T-cell (primary cell): ENCODE data around the gene ATXN2. TPM values are rescaled to one million over a fixed set of nuclear protein-coding genes. Genes with fewer than 3 reads are reported as not detected.
A peak's percentile ranks its signal among the peaks of the same experiment; 100 is the strongest.

Experiments used
- ATAC-seq, 4 experiments: fragments of 200-7000 bp in 3 of 4; fragments of 150-1000 bp in 1 of 4; cut with Tn5 transposase; replicated peaks in 1 of 4; 1 replicate in 3 of 4; 2 replicates in 1 of 4; pipeline ENCODE4 v1.10.0; 2021; ENCODE audit warnings: moderate library complexity in 3 of 4, mild to moderate bottlenecking in 2 of 4, moderate number of reproducible peaks in 1 of 4
- CTCF ChIA-PET, 2 donors: fragments of 300-600 bp; sonication (Branson Sonifier 250); formaldehyde crosslinking; loops; one replicate each; lab custom pipeline; 2022; ENCODE audit warnings: antibody characterized with exemption in 2 of 2; lab: Charles Lee
- POLR2A ChIA-PET, 2 donors: fragments of 300-600 bp; sonication (Branson Sonifier 250); formaldehyde crosslinking; loops; one replicate each; lab custom pipeline; 2022; ENCODE audit warnings: antibody characterized with exemption in 2 of 2; lab: Charles Lee
- DNase-seq, 35 experiments: peaks; one replicate each; pipeline versions ENCODE4 v3.0.0 to v3.0.0-alpha.2; 2013 to 2023
- H3K27ac ChIP-seq: one replicate; pipeline ENCODE4 v1.5.1; 2013; ENCODE audit warnings: low read length
- H3K27me3 ChIP-seq, 2 experiments: replicated peaks in 1 of 2; 1 replicate in 1 of 2; 2 replicates in 1 of 2; pipeline versions ENCODE4 v1.6.1 to v1.7.0; 2013; ENCODE audit warnings: low read length in 1 of 2, mixed read lengths in 1 of 2; ENCODE audit not compliant: control insufficient read depth in 2 of 2, insufficient read depth in 2 of 2; ENCODE audit errors: extremely low read depth in 1 of 2
- H3K36me3 ChIP-seq, 2 donors: 1 replicate in 1 of 2; 2 replicates in 1 of 2; pipeline versions ENCODE4 v1.6.1 to v1.7.0; 2013; ENCODE audit warnings: low read length in 1 of 2; ENCODE audit not compliant: control insufficient read depth in 2 of 2, insufficient read depth in 1 of 2; ENCODE audit errors: extremely low read depth in 1 of 2
- H3K4me1 ChIP-seq, 2 experiments: 1 replicate in 1 of 2; 2 replicates in 1 of 2; pipeline versions ENCODE4 v1.6.1 to v1.7.0; 2013; ENCODE audit warnings: low read length in 2 of 2, mixed read lengths in 1 of 2; ENCODE audit not compliant: insufficient read depth in 2 of 2, control insufficient read depth in 1 of 2; ENCODE audit errors: extremely low read depth in 1 of 2
- H3K4me3 ChIP-seq, 2 donors: 1 replicate in 1 of 2; 2 replicates in 1 of 2; pipeline versions ENCODE4 v1.5.1 to v1.7.0; 2013; ENCODE audit warnings: mild to moderate bottlenecking in 2 of 2, low read length in 1 of 2, moderate library complexity in 1 of 2; ENCODE audit not compliant: control insufficient read depth in 1 of 2; ENCODE audit errors: extremely low read depth in 1 of 2
- H3K9me3 ChIP-seq: 2 replicates; pipeline ENCODE4 v1.7.0; 2013
- H3K27ac Mint-ChIP-seq, 2 donors: one replicate each; pipeline ENCODE4 v1.8.0; 2020 to 2021; ENCODE audit warnings: mild to moderate bottlenecking in 2 of 2, mixed read lengths in 2 of 2
- H3K27me3 Mint-ChIP-seq, 2 donors: one replicate each; pipeline ENCODE4 v1.8.0; 2021 to 2022; ENCODE audit warnings: mixed read lengths in 2 of 2
- H3K36me3 Mint-ChIP-seq: one replicate; pipeline ENCODE4 v1.8.0; 2021; ENCODE audit warnings: mixed read lengths
- H3K4me1 Mint-ChIP-seq, 3 donors: one replicate each; pipeline ENCODE4 v1.8.0; 2020 to 2022; ENCODE audit warnings: mixed read lengths in 3 of 3, mild to moderate bottlenecking in 1 of 3
- H3K4me3 Mint-ChIP-seq, 3 donors: one replicate each; pipeline ENCODE4 v1.8.0; 2020 to 2022; ENCODE audit warnings: mild to moderate bottlenecking in 3 of 3, mixed read lengths in 3 of 3, moderate library complexity in 3 of 3
- H3K9me3 Mint-ChIP-seq, 3 donors: one replicate each; pipeline ENCODE4 v1.8.0; 2020 to 2022; ENCODE audit warnings: mixed read lengths in 3 of 3
- WGBS: methylation state at CpG from one replicate; pipeline ENCODE4 v1.1.5; 2013; ENCODE audit warnings: missing lambda C conversion rate; ENCODE audit not compliant: insufficient coverage; 5-methylcytosine and 5-hydroxymethylcytosine counted together
- total RNA-seq, 35 experiments: library from RNA in 6 of 35; stranded (reverse) in 6 of 35; fragments of 120-200 nt in 1 of 35; gene quantifications; one replicate each; pipeline versions ENCODE4 v1.2.1 to v1.2.4 and lab custom pipeline; 2013 to 2026

The ATXN2 gene
- total RNA-seq, 5 donors from 2014 or later (not counting 1 experiment from before 2014, with no cell fraction given): 48.6 to 54.0 (median 50.3) TPM

GRCh38 chr12:111438481-111438880 lies 160.6 kb downstream of the ATXN2 start:
- H3K9me3 ChIP-seq: no peaks in the 10 kb centered on the region
- ChIA-PET POLR2A (interaction anchor here in 1 of 2 donors (0.8 kb wide), 1 partner anchor 10 kb away, joined by 3 read pairs; no protein-coding TSS in a partner anchor), CTCF (interaction anchor here (1.0 to 3.0 kb wide), 4 partner anchors 12 to 35 kb away, joined by 3 to 16 read pairs (median 5); no protein-coding TSS in a partner anchor)
- Mint-ChIP-seq H3K4me3 (peak overlapping the region in 2 of 3 donors; percentile 1 to 90), H3K9me3 (no peaks in the 10 kb centered on the region), H3K27me3 (no peaks in the 10 kb centered on the region), H3K4me1 (peaks cover 88 to 98% (median 90%) of the 10 kb centered on the region in 3 donors), H3K27ac (peak overlapping the region; percentile 96 to 99), H3K36me3 (no peaks in the 10 kb centered on the region)
- H3K36me3 ChIP-seq: peaks cover 4 to 8% of the 10 kb centered on the region in 2 donors
- no peaks in the 10 kb centered on the region for H3K27me3 ChIP-seq
- WGBS: 44% methylated on average over 9 of the region's 9 CpGs
- peak; percentile 45 to 82 (median 71) for DNase-seq
- peaks cover 47 to 99% of the 10 kb centered on the region in 2 experiments for H3K4me1 ChIP-seq
- ATAC-seq: peak; percentile 6 to 28 (median 12)
- H3K4me3 ChIP-seq: no peak overlapping the region
- H3K27ac ChIP-seq: peak overlapping the region; percentile 100

GRCh38 chr12:111437816-111438454 lies 161.2 kb downstream of the ATXN2 start:
- peaks cover 4 to 8% of the 10 kb centered on the region in 2 donors for H3K36me3 ChIP-seq
- no peaks in the 10 kb centered on the region for H3K27me3 ChIP-seq
- no peaks in the 10 kb centered on the region for H3K9me3 ChIP-seq
- Mint-ChIP-seq H3K27ac (peak overlapping the region; percentile 96 to 99), H3K4me1 (peaks cover 88 to 98% (median 89%) of the 10 kb centered on the region in 3 donors), H3K4me3 (peak overlapping the region in 1 of 3 donors; percentile 90), H3K36me3 (peaks cover under 1% of the 10 kb centered on the region), H3K9me3 (no peaks in the 10 kb centered on the region), H3K27me3 (no peaks in the 10 kb centered on the region)
- ATAC-seq: no peak
- 66% methylated on average over 6 of the region's 8 CpGs for WGBS
- H3K27ac ChIP-seq: peak overlapping the region; percentile 100
- ChIA-PET CTCF (interaction anchor here (0.9 to 3.0 kb wide), 5 partner anchors 13 to 41 kb away, joined by 3 to 16 read pairs (median 5); no protein-coding TSS in a partner anchor), POLR2A (interaction anchor here in 1 of 2 donors (0.5 kb wide), 1 partner anchor 33 kb away, joined by 5 read pairs; no protein-coding TSS in a partner anchor)
- no peak overlapping the region for H3K4me3 ChIP-seq
- peaks cover 46 to 99% of the 10 kb centered on the region in 2 experiments for H3K4me1 ChIP-seq
- DNase-seq: peak in 7 of 35 experiments; percentile 14 to 43 (median 30)

DNA sequence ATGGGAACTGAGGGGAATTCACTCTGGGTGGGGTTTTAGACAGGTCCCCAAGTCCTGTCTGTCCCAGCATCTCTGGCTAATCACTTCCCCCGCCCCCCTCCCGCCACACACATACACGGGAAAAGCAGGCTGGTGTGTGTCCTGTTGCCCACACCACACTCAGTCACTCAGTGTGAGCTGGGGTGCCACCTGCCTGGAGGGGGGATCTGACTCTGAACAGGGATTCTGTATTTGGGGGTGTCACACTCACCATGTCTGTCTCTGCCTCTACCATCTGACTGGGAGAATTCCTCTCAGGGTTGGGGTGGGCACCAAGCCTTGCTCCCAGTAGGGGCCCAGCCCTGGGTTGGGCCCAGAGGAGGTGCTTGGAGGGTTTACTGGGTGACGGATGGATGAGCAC lies 162.3 kb downstream of the ATXN2 start:
- no peak for DNase-seq

GRCh38 chr12:111436266-111436665 lies 162.8 kb downstream of the ATXN2 start:
- Mint-ChIP-seq H3K4me3 (peak overlapping the region in 2 of 3 donors; percentile 28 to 90), H3K36me3 (peaks cover 7% of the 10 kb centered on the region), H3K27ac (peak overlapping the region; percentile 96 to 99), H3K9me3 (no peaks in the 10 kb centered on the region), H3K27me3 (no peaks in the 10 kb centered on the region), H3K4me1 (peaks cover 93 to 98% (median 93%) of the 10 kb centered on the region in 3 donors)
- 100% methylated on average over 1 of the region's 7 CpGs for WGBS
- H3K27me3 ChIP-seq: no peaks in the 10 kb centered on the region
- ATAC-seq (no peak), DNase-seq (no peak)
- H3K4me3 ChIP-seq: no peak overlapping the region
- H3K27ac ChIP-seq: peak overlapping the region; percentile 100
- H3K36me3 ChIP-seq: peaks cover 0 to 3% of the 10 kb centered on the region in 2 donors
- CTCF ChIA-PET: interaction anchor here in 1 of 2 donors (3.1 kb wide), 1 partner anchor 15 kb away, joined by 45 read pairs; no protein-coding TSS in a partner anchor
- no peaks in the 10 kb centered on the region for H3K9me3 ChIP-seq
- POLR2A ChIA-PET: no interaction called here
- peaks cover 55 to 99% of the 10 kb centered on the region in 2 experiments for H3K4me1 ChIP-seq

More for the DNA sequence above, 162.3 kb downstream of the ATXN2 start:
- Histone ChIP-seq H3K9me3 (no peaks in the 10 kb centered on the region), H3K27me3 (no peaks in the 10 kb centered on the region), H3K4me3 (no peak overlapping the region), H3K27ac (peak overlapping the region; percentile 100), H3K36me3 (peaks cover 0 to 3% of the 10 kb centered on the region in 2 donors), H3K4me1 (peaks cover 50 to 99% of the 10 kb centered on the region in 2 experiments)
- WGBS: 75% methylated on average over 1 of the region's 4 CpGs
- POLR2A ChIA-PET: interaction anchor here in 1 of 2 donors (0.5 kb wide), 1 partner anchor 32 kb away, joined by 3 read pairs; no protein-coding TSS in a partner anchor
- peaks cover 90 to 98% (median 93%) of the 10 kb centered on the region in 3 donors for H3K4me1 Mint-ChIP-seq
- peaks cover 7% of the 10 kb centered on the region for H3K36me3 Mint-ChIP-seq
- no peaks in the 10 kb centered on the region for H3K9me3 Mint-ChIP-seq
- CTCF ChIA-PET: interaction anchor here in 1 of 2 donors (3.0 kb wide), 1 partner anchor 33 kb away, joined by 16 read pairs; no protein-coding TSS in a partner anchor
- H3K27me3 Mint-ChIP-seq: no peaks in the 10 kb centered on the region
- peak overlapping the region in 2 of 3 donors; percentile 28 to 90 for H3K4me3 Mint-ChIP-seq
- peak overlapping the region; percentile 96 to 99 for H3K27ac Mint-ChIP-seq
- ATAC-seq: no peak

- Histone ChIP-seq H3K4me1 (peaks cover 58 to 99% of the 10 kb centered on the region in 2 experiments), H3K36me3 (peaks cover 0 to 2% of the 10 kb centered on the region in 2 donors), H3K9me3 (no peaks in the 10 kb centered on the region), H3K27me3 (no peaks in the 10 kb centered on the region), H3K4me3 (peak overlapping the region in 1 of 2 donors; percentile 42), H3K27ac (peak overlapping the region; percentile 100)
- peak overlapping the region; percentile 79 to 90 (median 82) for H3K4me3 Mint-ChIP-seq
- H3K36me3 Mint-ChIP-seq: peaks cover 7% of the 10 kb centered on the region
- H3K4me1 Mint-ChIP-seq: peaks cover 92 to 97% (median 93%) of the 10 kb centered on the region in 3 donors
- DNase-seq: peak in 11 of 35 experiments; percentile 8 to 59 (median 31)
- whole genome bisulfite sequencing: 43% methylated on average over 14 of the region's 16 CpGs
- H3K27ac Mint-ChIP-seq: peak overlapping the region; percentile 96 to 99
- H3K9me3 Mint-ChIP-seq: no peaks in the 10 kb centered on the region
- CTCF ChIA-PET: interaction anchor here in 1 of 2 donors (1.2 to 3.1 kb wide), 7 partner anchors 9 to 39 kb away, joined by 4 to 45 read pairs (median 16); partner anchors contain the start of gene SH2B3
- ATAC-seq: peak in 1 of 4 experiments; percentile 4
- POLR2A ChIA-PET: interaction anchor here in 1 of 2 donors (1.2 to 3.0 kb wide), 4 partner anchors 8 to 31 kb away, joined by 6 to 22 read pairs (median 10); no protein-coding TSS in a partner anchor
- no peaks in the 10 kb centered on the region for H3K27me3 Mint-ChIP-seq
Measured at GRCh38 chr12:111435661-111436201, 163.4 kb downstream of the ATXN2 start.
